OCI-LY3 (cell line): ENCODE data around the gene CA10.

Source experiments
- H2AFZ ChIP-seq: fragments of 200-600, 300-600 bp; shearing (Covaris generic); 2 replicates; pipeline ENCODE4 v1.6.0; 2014; ENCODE audit warnings: antibody characterized with exemption, low read depth, low read length
- H3K27ac ChIP-seq: fragments of 200-600, 300-600 bp; sonication (generic); 2 replicates; pipeline ENCODE4 v1.5.1; 2014; ENCODE audit warnings: mild to moderate bottlenecking, low read length, moderate library complexity, mixed read lengths
- H3K27me3 ChIP-seq: fragments of 200-600, 300-600 bp; sonication (generic); 2 replicates; pipeline ENCODE4 v1.6.1; 2014; ENCODE audit warnings: low read depth, low read length, mixed read lengths
- H3K36me3 ChIP-seq: fragments of 200-600, 300-600 bp; sonication (generic); replicated peaks from 2 replicates; pipeline ENCODE3; 2014; ENCODE audit warnings: low read depth, low read length, mixed read lengths
- H3K4me1 ChIP-seq: fragments of 300-600, 200-600 bp; sonication (generic); 2 replicates; pipeline ENCODE4 v1.6.1; 2014; ENCODE audit warnings: low read length, mixed read lengths
- H3K4me2 ChIP-seq: fragments of 200-600, 300-600 bp; sonication (generic); 2 replicates; pipeline ENCODE4 v1.6.1; 2014; ENCODE audit warnings: low read length, mixed read lengths
- H3K4me3 ChIP-seq: fragments of 300-600, 200-600 bp; sonication (generic); 2 replicates; pipeline ENCODE4 v1.5.1; 2014; ENCODE audit warnings: antibody characterized with exemption, mild to moderate bottlenecking, low read length, moderate library complexity
- H3K79me2 ChIP-seq: fragments of 300-600, 200-600 bp; shearing (Covaris generic); 2 replicates; pipeline ENCODE4 v1.6.1; 2014; ENCODE audit warnings: mild to moderate bottlenecking, low read length, mixed read lengths
- H3K9ac ChIP-seq: fragments of 300-600, 200-600 bp; shearing (Covaris generic); 2 replicates; pipeline ENCODE4 v1.6.0; 2014; ENCODE audit warnings: mild to moderate bottlenecking, low read length, moderate library complexity
- H3K9me3 ChIP-seq: fragments of 200-600, 300-600 bp; shearing (Covaris generic); 2 replicates; pipeline ENCODE4 v1.6.1; 2014; ENCODE audit warnings: low read length, mixed read lengths; ENCODE audit not compliant: insufficient read depth
- H4K20me1 ChIP-seq: fragments of 200-600, 300-600 bp; sonication (generic); 2 replicates; pipeline ENCODE4 v1.6.1; 2016; ENCODE audit warnings: low read length, mixed read lengths; ENCODE audit not compliant: insufficient read depth
- CTCF ChIP-seq: fragments of 200-600, 300-600 bp; sonication (generic); IDR thresholded peaks from 2 replicates; pipeline ENCODE4 v1.5.1; 2014; ENCODE audit warnings: antibody characterized with exemption, low read length, low read depth
- EZH2phosphoT487 ChIP-seq: fragments of 200-600 bp; shearing (Covaris generic); IDR thresholded peaks from 2 replicates; pipeline ENCODE4 v1.6.1; 2018; ENCODE audit warnings: antibody characterized with exemption, mixed run types, low read depth

CA10 gene

DNA sequence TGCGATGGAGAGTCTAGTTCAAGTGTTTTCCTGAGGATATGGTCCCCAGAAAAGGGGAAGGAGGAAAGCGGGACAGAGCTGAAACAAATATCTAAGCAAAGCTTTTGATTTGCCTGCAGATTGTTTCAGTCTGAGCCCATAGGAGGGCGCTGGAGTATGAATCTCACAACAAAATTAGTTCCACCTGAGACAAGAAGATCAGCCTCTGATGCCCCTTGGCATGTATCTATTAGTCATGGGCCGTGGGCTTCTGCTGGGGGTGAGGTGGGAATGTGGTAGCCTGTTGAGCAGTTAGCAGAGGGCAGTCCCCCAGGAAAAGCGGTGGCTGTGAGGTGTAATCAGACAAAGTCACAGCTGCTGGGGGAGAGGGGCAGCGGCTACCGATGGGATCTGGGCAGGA lies 446.9 kb downstream of the CA10 start:
- Histone ChIP-seq H3K27ac (no peak overlapping the region; the same call in 1 of the 2 replicates), H3K9me3 (no peaks in the 10 kb centered on the region), H3K27me3 (no peaks in the 10 kb centered on the region), H3K79me2 (no peaks in the 10 kb centered on the region), H3K4me3 (no peak overlapping the region), H3K9ac (no peak overlapping the region), H3K36me3 (no peaks in the 10 kb centered on the region), H3K4me1 (peaks cover 17% of the 10 kb centered on the region), H3K4me2 (peak overlapping the region; percentile 59), H4K20me1 (no peaks in the 10 kb centered on the region), H2AFZ (no peak overlapping the region)
- no peak for TF ChIP-seq EZH2phosphoT487
- peak; percentile 66 for TF ChIP-seq CTCF

DNA sequence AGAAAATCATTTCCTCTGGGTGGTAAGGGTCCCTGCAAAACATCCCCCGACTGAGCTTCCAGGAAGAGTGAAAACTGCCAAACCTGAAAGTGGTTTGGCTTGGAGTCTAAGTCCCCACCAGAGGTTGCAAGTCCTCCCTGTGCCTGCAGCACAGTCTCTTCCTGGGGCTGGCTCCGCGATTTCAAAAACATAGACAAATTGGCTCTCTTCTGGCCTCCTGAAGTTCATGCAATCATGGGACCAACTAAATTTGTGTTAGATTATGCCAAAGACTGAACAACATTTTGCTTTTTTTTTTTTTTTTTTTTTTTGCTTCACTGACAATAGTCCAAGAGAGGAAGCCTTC lies 447.9 kb downstream of the CA10 start:
- Histone ChIP-seq H3K9ac (no peak overlapping the region), H3K4me1 (peaks cover 17% of the 10 kb centered on the region), H3K36me3 (no peaks in the 10 kb centered on the region), H3K27ac (no peak overlapping the region), H3K4me3 (no peak overlapping the region), H2AFZ (no peak overlapping the region), H3K4me2 (peak overlapping the region; percentile 59), H3K9me3 (no peaks in the 10 kb centered on the region), H4K20me1 (no peaks in the 10 kb centered on the region), H3K79me2 (no peaks in the 10 kb centered on the region), H3K27me3 (no peaks in the 10 kb centered on the region)
- no peak for TF ChIP-seq CTCF
- no peak for TF ChIP-seq EZH2phosphoT487

DNA sequence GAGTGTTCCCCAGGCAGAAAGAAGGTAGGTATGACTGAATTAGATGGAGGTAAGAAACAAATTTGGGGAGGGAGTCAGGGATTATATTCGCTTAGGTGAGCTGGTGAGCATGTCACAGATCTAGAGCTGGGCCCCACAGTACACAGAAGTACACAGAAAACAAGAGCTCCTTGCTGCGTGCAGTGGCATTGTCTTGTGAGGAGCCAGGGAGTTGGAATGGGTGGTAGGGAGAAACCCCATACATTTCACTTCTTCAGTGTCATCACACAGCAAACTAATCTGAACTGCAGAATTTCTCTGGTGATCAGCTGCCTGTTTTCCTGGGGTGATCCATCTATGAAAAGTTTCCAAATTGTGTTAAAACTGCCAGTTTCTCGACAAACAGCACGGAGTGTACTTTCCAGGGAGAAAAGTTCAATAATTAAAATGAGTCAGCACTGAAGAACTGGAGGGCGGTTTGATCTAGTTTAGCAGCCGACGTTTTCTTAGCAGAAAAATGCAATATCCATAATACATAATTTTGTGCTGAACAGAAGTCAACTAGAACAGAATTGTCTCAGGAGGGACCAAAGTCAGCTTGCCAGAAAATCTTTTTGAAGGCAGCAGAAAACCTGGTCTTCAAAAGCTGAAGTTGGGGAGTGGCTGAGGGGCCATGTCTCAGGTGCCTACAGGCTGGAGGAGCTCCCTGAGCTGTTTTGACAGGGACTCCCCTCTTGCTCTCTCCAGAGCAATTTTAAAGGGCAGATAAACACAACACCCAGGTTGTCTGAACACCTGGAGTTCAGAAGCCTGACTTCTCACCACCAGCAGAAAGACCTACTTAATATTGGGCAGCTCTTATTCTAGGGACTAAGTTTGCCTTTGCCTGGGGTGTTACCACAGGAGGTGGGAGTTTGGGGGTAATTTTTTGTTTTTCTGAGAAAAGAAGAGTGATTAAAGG lies 448.6 kb downstream of the CA10 start:
- no peaks in the 10 kb centered on the region for H3K79me2 ChIP-seq
- no peak overlapping the region for H3K4me3 ChIP-seq
- H3K4me2 ChIP-seq = 0 out of 2 replicates have a peak overlapping the region, but pooled peaks have one; percentile 59
- no peak for TF ChIP-seq EZH2phosphoT487
- no peak for TF ChIP-seq CTCF
- peaks cover 17% of the 10 kb centered on the region for H3K4me1 ChIP-seq
- no peaks in the 10 kb centered on the region for H3K27me3 ChIP-seq
- no peak overlapping the region for H3K9ac ChIP-seq
- H2AFZ ChIP-seq = no peak overlapping the region
- no peaks in the 10 kb centered on the region for H3K36me3 ChIP-seq
- no peaks in the 10 kb centered on the region for H4K20me1 ChIP-seq
- no peak overlapping the region for H3K27ac ChIP-seq
- H3K9me3 ChIP-seq = no peaks in the 10 kb centered on the region

GRCh38 chr17:51707216-51707615 lies 451.3 kb downstream of the CA10 start:
- TF ChIP-seq EZH2phosphoT487 (no peak), CTCF (no peak)
- H2AFZ ChIP-seq = no peak overlapping the region
- H3K4me3 ChIP-seq = no peak overlapping the region
- H3K36me3 ChIP-seq = no peaks in the 10 kb centered on the region
- H3K27me3 ChIP-seq = no peaks in the 10 kb centered on the region
- H3K9ac ChIP-seq = no peak overlapping the region
- no peaks in the 10 kb centered on the region for H3K79me2 ChIP-seq
- H3K27ac ChIP-seq = no peak overlapping the region
- no peaks in the 10 kb centered on the region for H3K9me3 ChIP-seq
- peaks cover 17% of the 10 kb centered on the region for H3K4me1 ChIP-seq
- no peaks in the 10 kb centered on the region for H4K20me1 ChIP-seq
- H3K4me2 ChIP-seq = no peak overlapping the region
